Glomerular endothelial cell (primary cell): ENCODE results near the gene TFB1M. TPM values are rescaled to one million over a fixed set of nuclear protein-coding genes. Genes with fewer than 3 reads are reported as not detected.
"Not testable (repeated sequence)": the region's sequence is repeated elsewhere in the genome, so short reads cannot be mapped to it uniquely, and the experiment has no call there.

Experiments
- DNase-seq: peaks from one replicate; pipeline ENCODE4 v3.0.0-alpha.2; 2011; ENCODE audit warnings: low read depth, low spot score; ENCODE audit errors: extremely low read depth
- total RNA-seq: library from RNA; depleted of rRNA; stranded (reverse); fragments of >200 nt; gene quantifications from 2 replicates; pipeline ENCODE4 v1.2.3, GENCODE V29; 2015

Gene TFB1M
- 17.9 and 19.3 TPM in 2 replicates for total RNA-seq

DNA sequence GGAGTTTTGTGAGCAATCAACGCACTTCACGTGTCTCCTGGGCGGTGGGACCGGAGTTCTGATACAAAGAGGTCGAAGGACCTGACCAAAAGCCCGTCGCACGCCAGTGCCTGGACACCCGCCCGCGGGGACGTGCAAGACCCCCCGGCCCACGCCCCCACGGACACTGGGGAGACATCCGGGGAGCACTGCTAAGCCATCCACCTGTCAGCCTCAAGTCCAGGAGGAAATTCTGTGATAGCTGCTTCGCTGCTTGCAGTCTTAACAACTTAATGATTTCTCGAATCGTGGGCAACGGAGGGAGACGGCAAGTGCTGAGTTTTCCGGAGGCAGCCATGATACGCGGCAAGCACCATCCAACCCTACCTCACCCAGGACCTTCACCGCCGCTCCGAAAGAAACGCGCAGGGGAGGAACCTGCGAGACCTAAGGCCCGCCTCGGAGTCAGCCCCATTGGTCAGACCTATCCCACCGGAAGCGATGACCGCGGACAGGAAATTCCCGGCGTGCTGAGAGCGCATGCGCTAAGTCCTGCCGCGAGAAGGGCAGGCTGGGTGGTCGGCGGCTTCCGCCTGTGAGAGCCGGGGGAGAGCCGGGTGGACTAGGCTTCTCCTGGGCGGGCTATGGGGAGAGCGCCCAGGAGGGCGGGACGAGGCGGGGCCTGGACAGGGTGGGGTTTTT lies at the start of gene TFB1M:
Gene TFB1M (minus strand): TSS at position 393 of the 681 bp plus-strand sequence. CDS start 56 bp downstream, at position 337.
- DNase-seq: peak; percentile 92

- DNase-seq: not testable (repeated sequence)
Measured at GRCh38 chr6:155364021-155364420, 49.7 kb upstream of the TFB1M start.

- not testable (repeated sequence) for DNase-seq
Measured at GRCh38 chr6:155362968-155363632, 48.8 kb upstream of the TFB1M start.

- no peak for DNase-seq
Measured at GRCh38 chr6:155354167-155354566, 39.9 kb upstream of the TFB1M start.

- DNase-seq: no peak
Measured at GRCh38 chr6:155352811-155353210, 38.5 kb upstream of the TFB1M start.

GRCh38 chr6:155352130-155352420 lies 37.8 kb upstream of the TFB1M start:
- DNase-seq: no peak

GRCh38 chr6:155351273-155352129 lies 37.2 kb upstream of the TFB1M start:
- DNase-seq: no peak

DNA sequence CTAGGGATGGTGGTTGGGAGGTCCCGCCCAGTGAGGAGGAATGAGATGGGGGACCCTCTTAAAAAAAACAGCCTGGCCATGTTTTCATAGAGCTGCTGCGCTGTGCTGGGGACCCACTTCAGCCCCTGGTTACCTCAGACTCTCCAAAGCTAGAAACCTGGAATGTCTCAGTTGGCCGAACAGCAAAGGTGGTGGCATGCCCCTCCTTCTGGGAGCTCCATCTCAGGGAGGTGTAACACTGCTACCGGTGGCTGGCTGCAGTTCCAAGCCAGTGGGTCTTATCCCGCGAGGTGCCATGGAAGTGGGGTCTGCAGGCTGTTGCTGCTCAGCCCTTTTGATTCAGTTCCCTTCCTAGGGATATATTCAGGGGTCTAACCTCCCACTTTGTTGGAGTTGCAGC lies 35.7 kb upstream of the TFB1M start:
- no peak for DNase-seq

DNA sequence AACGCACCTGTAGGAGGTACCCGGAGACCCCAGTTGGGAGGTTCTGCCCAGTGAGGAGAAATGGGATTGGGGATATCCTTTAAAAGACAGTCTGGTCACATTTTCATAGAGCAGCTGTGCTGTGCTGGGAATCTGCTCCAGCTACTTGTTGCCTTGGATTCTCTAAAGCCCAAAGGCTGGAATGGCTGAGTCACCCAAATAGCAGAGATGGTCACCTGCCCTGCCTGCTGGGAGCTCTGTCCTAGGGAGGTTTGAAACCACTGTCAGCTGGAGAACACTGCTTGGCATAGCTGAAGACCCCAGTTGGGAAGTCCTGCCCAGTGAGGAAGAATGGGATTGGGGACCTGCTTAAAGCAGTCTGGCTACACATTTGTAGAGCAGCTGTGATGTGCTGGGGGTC lies 34.8 kb upstream of the TFB1M start:
- no peak for DNase-seq

- no peak for DNase-seq
Measured at GRCh38 chr6:155347800-155348199, 33.5 kb upstream of the TFB1M start.

DNA sequence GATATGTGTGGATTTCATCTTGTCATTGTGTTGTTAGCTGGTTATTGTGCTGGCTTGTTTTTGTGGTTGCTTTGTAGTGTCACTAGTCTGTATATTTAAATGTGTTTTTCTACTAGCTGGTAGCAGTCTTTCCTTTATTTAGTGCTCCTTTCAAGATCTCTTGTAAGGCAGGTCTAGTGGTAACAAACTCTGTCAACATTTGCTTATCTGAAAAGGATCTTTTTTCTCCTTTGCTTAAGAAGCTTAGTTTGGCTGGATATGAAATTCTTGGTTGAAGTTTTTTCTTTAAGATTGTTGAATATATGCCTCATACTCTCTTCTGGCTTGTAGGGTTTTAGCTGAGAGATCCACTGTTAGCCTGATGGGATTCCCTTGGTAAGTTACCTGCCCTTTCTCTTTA lies 32.7 kb upstream of the TFB1M start:
- DNase-seq: no peak

DNA sequence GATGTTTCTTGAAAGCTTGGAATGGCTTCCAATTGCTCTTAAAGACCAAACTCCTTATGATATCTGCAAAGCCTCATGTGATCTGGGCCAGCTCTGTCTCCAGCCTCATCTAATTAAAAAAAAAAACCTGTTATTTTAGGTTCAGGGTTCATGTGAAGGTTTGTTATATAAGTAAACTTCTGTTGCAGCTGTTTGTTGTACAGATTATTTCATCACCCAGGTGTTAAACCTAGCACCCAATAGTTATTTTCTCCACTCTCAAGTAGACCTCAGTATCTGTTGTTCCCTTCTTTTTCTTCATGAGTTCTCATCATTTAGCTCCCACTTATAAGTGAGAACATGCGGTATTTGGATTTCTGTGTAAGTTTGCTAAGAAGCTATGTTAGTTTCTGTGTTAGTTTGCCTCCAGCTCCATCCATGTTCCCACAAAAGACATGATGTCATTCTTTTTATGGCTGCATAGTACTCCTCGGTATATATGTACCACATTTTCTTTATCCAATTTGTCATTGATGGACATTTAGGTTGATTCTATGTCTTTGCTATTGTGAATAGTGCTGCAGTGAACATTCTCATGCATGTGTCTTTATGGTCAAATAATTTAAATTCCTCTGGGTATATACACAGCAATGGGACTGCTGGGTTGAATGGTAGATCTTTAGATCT lies 30.2 kb upstream of the TFB1M start:
- DNase-seq: no peak

- no peak for DNase-seq
Measured at GRCh38 chr6:155341130-155341828, 27.0 kb upstream of the TFB1M start.

DNA sequence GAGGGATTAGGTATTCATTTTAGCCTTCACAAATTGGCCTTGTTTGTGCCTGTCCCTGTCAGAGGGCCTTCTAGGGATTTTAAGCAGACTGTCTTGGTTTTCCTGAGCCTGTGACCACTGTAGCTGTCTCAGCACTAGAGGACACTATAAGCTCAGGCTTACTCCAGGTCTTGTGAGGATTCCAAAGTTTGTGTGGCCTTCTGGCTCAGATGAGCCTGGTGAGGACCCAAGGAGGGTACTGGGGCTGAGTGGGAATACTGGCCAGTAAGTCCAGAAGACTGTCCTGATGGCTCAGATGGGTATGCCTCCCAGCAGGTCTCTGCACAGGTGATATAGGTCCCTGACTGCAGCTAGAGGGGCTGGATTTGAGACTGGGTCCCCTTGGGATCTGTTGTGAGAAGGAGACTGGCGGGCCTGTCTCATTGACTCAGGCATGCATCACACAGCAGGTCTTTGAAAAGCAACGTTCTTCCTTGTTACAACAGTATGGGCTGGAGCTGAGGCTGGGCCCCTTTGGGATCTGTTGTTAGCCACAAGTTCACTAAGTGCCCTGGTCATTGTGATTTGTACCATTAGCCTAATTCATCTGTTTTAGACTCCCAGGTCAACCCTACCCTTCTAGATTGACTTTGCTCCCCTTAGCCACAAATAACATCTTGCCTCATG lies 26.3 kb upstream of the TFB1M start:
- no peak for DNase-seq

GRCh38 chr6:155339929-155340328 lies 25.6 kb upstream of the TFB1M start:
- DNase-seq: not testable (repeated sequence)

DNA sequence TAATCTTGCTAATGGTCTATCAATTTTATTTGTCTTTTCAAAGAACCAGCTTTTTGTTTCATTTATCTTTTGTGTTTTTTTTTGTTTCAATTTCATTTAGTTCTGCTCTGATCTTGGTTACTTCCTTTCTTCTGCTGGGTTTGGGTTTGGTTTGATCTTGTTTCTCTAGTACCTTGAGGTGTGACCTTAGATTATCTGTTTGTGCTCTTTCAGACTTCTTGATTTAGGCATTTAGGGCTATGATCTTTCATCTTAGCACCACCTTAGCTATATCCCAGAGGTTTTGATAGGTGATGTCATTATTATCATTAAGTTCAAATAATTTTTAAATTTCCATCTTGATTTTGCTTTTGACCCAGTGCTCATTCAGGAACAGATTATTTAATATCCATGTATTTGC lies 24.0 kb upstream of the TFB1M start:
- DNase-seq: not testable (repeated sequence)

GRCh38 chr6:155335265-155335664 lies 21.0 kb upstream of the TFB1M start:
- DNase-seq: no peak

- not testable (repeated sequence) for DNase-seq
Measured at GRCh38 chr6:155334073-155334472, 19.8 kb upstream of the TFB1M start.

DNA sequence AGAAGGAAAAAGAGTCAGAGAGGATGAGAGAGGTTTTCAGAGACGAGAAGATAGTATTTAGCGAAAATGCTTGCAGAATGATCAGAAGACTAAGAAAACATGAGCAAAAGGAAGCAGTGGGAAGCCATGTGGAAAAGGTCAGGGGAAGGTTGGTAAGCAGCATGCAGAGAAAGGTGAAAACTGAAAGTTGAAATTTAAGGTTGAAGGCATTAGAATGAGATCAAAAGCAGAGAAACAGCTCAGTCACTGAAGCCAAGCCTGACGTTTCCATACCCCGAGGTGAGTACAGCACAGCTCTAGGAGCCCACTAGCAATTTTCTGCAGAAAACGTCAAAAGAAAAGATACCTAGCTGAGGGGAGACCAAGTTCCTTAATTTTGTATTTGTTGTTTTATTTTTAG lies 19.1 kb upstream of the TFB1M start:
- no peak for DNase-seq

GRCh38 chr6:155330922-155331321 lies 16.6 kb upstream of the TFB1M start:
- DNase-seq: no peak
